GM12865 (cell line): Measurements from ENCODE around the gene CEP131.

ENCODE experiments used
- DNase-seq: peaks from one replicate; pipeline ENCODE4 v3.0.0; 2010; ENCODE audit warnings: low read depth
- H3K4me3 ChIP-seq: 2 replicates; pipeline ENCODE4 v1.5.1; 2011; ENCODE audit warnings: mild to moderate bottlenecking, low read depth, low read length, control low read depth
- TF ChIP-seq, protein P1 (sequence below): IDR thresholded peaks from 2 replicates; pipeline ENCODE4 v1.5.1; 2011; ENCODE audit warnings: low read length, control low read depth, low read depth, inconsistent platforms; ENCODE audit not compliant: insufficient read depth; ENCODE audit errors: missing control alignments

The CEP131 gene

DNA sequence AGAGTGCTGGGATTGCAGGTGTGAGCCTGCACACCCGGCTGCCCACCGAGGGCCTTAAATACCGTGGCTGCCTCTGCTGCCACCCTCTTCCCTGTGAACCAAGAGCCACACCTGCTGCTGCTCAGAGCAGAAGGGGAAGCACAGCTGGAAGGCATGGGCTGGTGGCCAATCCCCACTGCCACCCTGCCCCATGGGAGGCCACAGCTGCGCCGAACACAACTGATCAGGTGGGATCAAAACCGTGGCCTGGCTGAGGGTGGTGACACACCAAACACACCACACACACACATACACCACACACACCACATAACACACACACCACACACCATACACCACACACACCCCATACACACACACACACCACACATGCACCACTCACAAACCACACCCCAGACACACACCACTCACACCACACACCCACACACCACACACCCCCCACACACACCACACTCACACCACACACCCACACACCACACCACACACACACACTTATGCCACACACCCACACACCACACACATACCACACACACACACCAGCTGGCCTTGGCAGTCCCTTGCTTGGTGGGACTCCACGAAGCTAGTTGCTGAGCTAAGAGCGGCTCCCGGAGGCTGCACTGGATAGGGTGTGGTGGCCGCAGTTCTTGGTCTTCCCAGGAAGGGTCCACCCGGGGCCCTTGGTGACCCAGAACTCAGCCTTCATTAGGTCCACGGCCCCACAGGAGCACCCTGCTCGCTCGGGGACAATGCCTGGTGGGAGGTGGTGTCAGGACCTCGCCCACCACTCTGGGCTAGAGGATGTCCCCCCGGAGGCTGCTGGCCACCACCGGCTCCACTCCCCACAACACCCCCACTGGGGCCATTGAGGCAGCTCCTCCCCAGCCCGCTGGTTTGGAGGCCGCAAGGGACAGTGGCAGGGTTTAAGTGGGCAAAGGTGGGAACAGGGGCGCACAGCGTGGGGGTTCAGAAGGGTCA lies 14.9 kb downstream of the CEP131 start:
- H3K4me3 ChIP-seq = no peak overlapping the region
- TF ChIP-seq, protein P1, sequence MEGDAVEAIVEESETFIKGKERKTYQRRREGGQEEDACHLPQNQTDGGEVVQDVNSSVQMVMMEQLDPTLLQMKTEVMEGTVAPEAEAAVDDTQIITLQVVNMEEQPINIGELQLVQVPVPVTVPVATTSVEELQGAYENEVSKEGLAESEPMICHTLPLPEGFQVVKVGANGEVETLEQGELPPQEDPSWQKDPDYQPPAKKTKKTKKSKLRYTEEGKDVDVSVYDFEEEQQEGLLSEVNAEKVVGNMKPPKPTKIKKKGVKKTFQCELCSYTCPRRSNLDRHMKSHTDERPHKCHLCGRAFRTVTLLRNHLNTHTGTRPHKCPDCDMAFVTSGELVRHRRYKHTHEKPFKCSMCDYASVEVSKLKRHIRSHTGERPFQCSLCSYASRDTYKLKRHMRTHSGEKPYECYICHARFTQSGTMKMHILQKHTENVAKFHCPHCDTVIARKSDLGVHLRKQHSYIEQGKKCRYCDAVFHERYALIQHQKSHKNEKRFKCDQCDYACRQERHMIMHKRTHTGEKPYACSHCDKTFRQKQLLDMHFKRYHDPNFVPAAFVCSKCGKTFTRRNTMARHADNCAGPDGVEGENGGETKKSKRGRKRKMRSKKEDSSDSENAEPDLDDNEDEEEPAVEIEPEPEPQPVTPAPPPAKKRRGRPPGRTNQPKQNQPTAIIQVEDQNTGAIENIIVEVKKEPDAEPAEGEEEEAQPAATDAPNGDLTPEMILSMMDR = no peak
- DNase-seq = no peak

DNA sequence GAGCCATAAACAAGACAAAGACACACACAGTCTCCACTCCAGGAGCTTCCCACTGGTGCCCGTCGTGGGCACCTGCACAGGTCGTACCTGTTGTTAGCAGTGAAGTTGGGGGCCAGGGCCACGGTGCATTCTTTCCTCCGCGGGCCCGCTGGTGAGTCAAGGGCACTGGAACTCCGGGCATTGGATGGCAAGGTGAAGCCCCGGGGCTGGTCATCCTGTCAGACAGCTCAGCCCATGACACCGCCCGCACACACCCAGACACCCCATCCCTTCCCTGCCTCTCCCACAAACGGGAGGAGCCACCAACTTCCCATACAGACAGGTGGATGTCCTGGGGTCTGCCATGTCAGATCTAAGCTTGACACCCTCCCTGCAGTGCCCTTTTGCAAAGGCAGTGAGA lies 16.1 kb downstream of the CEP131 start:
- H3K4me3 ChIP-seq = no peak overlapping the region

DNA sequence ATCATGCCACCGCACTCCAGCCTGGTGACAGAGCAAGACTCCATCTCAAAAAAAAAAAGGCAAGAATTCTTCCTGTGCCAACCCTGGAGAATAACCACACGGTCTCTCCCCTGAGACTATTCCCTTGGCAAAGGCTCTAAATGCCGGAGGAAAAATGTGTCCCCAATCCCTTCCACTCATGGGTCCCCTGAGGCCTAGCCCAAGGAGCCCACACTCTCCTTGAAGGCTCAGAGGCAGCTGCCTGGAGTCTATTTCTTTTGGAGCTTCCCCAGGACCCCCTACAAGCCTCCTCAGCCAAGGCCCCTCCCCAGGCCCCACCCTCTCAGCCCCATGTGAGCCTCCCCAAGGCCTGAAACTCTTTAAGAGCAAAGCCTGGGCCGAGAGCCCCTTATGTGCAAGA lies 16.6 kb downstream of the CEP131 start:
- TF ChIP-seq, protein P1 = no peak
- DNase-seq = no peak
- no peak overlapping the region for H3K4me3 ChIP-seq

More for the DNA sequence above, 16.1 kb downstream of the CEP131 start:
- TF ChIP-seq, protein P1 = no peak
- DNase-seq = no peak

DNA sequence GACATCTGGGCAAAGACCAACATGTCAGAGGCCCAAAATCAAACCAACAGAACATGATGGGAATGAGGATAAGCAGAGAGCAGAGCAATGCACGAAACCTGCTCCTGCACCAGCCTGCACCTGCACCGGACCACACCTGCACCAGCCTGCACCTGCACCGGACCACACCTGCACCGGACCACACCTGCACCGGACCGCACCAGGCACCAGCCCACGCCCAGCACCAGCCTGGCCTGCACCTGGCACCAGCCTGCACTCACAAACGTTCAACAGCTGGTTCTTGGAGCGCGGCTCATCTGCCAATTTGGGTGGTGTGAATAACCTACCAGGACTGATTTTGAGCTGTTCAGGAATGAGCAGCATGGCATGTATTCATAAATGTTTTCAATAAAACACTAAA lies 18.2 kb downstream of the CEP131 start:
- DNase-seq = no peak
- TF ChIP-seq, protein P1 = no peak
- no peak overlapping the region for H3K4me3 ChIP-seq

DNA sequence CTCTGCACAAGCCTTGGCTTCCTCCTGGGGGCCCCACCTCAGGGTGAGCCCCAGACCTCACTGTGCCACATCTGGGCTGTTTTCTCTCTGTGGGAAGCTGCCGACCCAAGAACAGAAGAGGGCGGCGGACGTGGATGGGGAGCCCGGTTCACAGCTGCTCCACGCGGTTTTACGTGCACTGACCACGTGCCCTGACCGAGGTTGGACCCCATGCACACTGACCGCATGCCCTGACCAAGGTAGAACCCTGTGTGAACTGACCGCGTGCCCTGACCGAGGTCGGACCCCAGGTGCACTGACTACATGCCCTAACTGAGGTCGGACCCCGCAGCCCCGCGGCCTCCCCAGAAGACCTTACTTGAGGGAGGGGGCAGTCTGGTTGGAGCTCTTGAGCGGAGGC lies 19.6 kb downstream of the CEP131 start:
- TF ChIP-seq, protein P1 = no peak
- H3K4me3 ChIP-seq = no peak overlapping the region
- no peak for DNase-seq

DNA sequence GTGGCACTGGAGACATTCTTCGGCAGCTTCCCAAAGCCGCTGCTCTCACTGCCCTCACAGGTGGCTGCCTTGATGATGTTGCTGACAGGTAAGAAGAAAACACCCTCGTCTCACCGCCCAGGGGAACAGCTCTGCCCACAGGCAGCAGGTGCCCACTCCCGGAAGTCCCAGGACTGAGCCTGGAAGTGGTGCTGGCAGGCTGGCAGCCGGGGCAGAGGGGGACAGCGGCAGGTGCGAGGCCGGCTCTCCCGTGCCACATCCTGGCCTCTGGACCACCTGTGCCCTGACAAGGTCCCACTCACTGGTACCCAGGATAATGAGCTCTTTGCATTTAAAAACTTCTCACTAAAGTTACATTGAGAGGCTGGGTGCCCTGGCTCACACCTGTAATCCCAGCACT lies 20.4 kb downstream of the CEP131 start:
- DNase-seq = no peak
- TF ChIP-seq, protein P1 = no peak
- H3K4me3 ChIP-seq = no peak overlapping the region
